Calu3 (cell line): Measurements from ENCODE around the gene SLC6A20. TPM values are rescaled to one million over a fixed set of nuclear protein-coding genes. Genes with fewer than 3 reads are reported as not detected.

Source experiments
- BruUV-seq: library from RNA; stranded (reverse); fragments of 400-500 nt; replicated peaks from 2 replicates; lab custom pipeline; 2021; lab: Mats Ljungman, UMichigan
- CTCF ChIA-PET: fragments of 300-600 bp; sonication (Branson Sonifier 250); formaldehyde crosslinking; loops from one replicate; lab custom pipeline; 2022; ENCODE audit warnings: antibody characterized with exemption; lab: Charles Lee
- DNase-seq: peaks from one replicate; pipeline ENCODE4 v3.0.0; 2022
- H3K27ac Mint-ChIP-seq: one replicate; pipeline ENCODE4 v1.8.0; 2022; ENCODE audit warnings: mixed read lengths; ENCODE audit not compliant: unreplicated experiment
- H3K27me3 Mint-ChIP-seq: one replicate; pipeline ENCODE4 v1.8.0; 2022; ENCODE audit warnings: mixed read lengths; ENCODE audit not compliant: unreplicated experiment
- H3K36me3 Mint-ChIP-seq: one replicate; pipeline ENCODE4 v1.8.0; 2022; ENCODE audit warnings: mild to moderate bottlenecking, moderate library complexity, mixed read lengths; ENCODE audit not compliant: insufficient read depth, unreplicated experiment
- H3K4me1 Mint-ChIP-seq: one replicate; pipeline ENCODE4 v1.8.0; 2022; ENCODE audit warnings: mild to moderate bottlenecking, low read depth, mixed read lengths; ENCODE audit not compliant: unreplicated experiment
- H3K4me3 Mint-ChIP-seq: one replicate; pipeline ENCODE4 v1.8.0; 2022; ENCODE audit warnings: mild to moderate bottlenecking, low read depth, moderate library complexity, mixed read lengths; ENCODE audit not compliant: unreplicated experiment
- H3K9me3 Mint-ChIP-seq: one replicate; pipeline ENCODE4 v1.8.0; 2022; ENCODE audit warnings: low read depth, mixed read lengths; ENCODE audit not compliant: unreplicated experiment
- CTCF ChIP-seq: fragments of 200-600 bp; IDR thresholded peaks from one replicate; pipeline ENCODE4 v1.8.0; 2022; ENCODE audit warnings: antibody characterized with exemption; ENCODE audit not compliant: unreplicated experiment
- intact Hi-C: fragments of 100-400 bp; cut with micrococcal nuclease; formaldehyde crosslinking; loops from one replicate; pipeline ENCODE4 v1.10.0; 2022; ENCODE audit not compliant: unreplicated experiment
- total RNA-seq: library from RNA; stranded (reverse); gene quantifications from 2 replicates; pipeline ENCODE4 v1.2.3, GENCODE V29; 2022

Gene SLC6A20
- total RNA-seq, 1 experiment from 2014 or later, result 2.1 TPM

- Mint-ChIP-seq H3K27ac (no peak overlapping the region), H3K4me1 (no peaks in the 10 kb centered on the region), H3K36me3 (peaks cover 8% of the 10 kb centered on the region), H3K4me3 (no peak overlapping the region), H3K9me3 (no peaks in the 10 kb centered on the region), H3K27me3 (no peaks in the 10 kb centered on the region)
- CTCF ChIA-PET, result no interaction called here
- no peak for DNase-seq
- intact Hi-C loops, result no loop called here
- no peak for TF ChIP-seq CTCF
- no TSS peak for BruUV-seq
These were observed 55.1 kb downstream of the SLC6A20 start for GRCh38 chr3:45741247-45741646.

GRCh38 chr3:45739991-45740390 lies 56.3 kb downstream of the SLC6A20 start:
- Mint-ChIP-seq H3K36me3 (peaks cover 13% of the 10 kb centered on the region), H3K9me3 (no peaks in the 10 kb centered on the region), H3K4me1 (no peaks in the 10 kb centered on the region), H3K4me3 (no peak overlapping the region), H3K27ac (no peak overlapping the region), H3K27me3 (no peaks in the 10 kb centered on the region)
- DNase-seq, result no peak
- intact Hi-C loops, result no loop called here
- no TSS peak for BruUV-seq
- TF ChIP-seq CTCF, result no peak
- CTCF ChIA-PET, result no interaction called here

GRCh38 chr3:45737234-45737633 lies 59.1 kb downstream of the SLC6A20 start:
- no peak for DNase-seq
- no peak for TF ChIP-seq CTCF
- CTCF ChIA-PET, result no interaction called here
- Mint-ChIP-seq H3K9me3 (no peaks in the 10 kb centered on the region), H3K4me3 (no peak overlapping the region), H3K36me3 (peaks cover 13% of the 10 kb centered on the region), H3K27ac (no peak overlapping the region), H3K4me1 (no peaks in the 10 kb centered on the region), H3K27me3 (no peaks in the 10 kb centered on the region)
- BruUV-seq, result no TSS peak
- intact Hi-C loops, result no loop called here

- TF ChIP-seq CTCF, result no peak
- DNase-seq, result no peak
- peaks cover 13% of the 10 kb centered on the region for H3K36me3 Mint-ChIP-seq
- CTCF ChIA-PET, result no interaction called here
- no peak overlapping the region for H3K27ac Mint-ChIP-seq
- no peak overlapping the region for H3K4me3 Mint-ChIP-seq
- H3K4me1 Mint-ChIP-seq, result no peaks in the 10 kb centered on the region
- BruUV-seq, result no TSS peak
- no peaks in the 10 kb centered on the region for H3K27me3 Mint-ChIP-seq
- no peaks in the 10 kb centered on the region for H3K9me3 Mint-ChIP-seq
- intact Hi-C loops, result no loop called here
These were observed 59.6 kb downstream of the SLC6A20 start for GRCh38 chr3:45736707-45737106.
